GM19025 (cell line): ENCODE measurements around the gene LILRA2.
A peak's percentile ranks its signal among the peaks of the same experiment; 100 is the strongest.
"Not testable (repeated sequence)": the region's sequence is repeated elsewhere in the genome, so short reads cannot be mapped to it uniquely, and the experiment has no call there.

Experiments
- ATAC-seq: cut with Tn5 transposase; IDR thresholded peaks from one replicate; pipeline ENCODE4 v1.9.1; 2021; ENCODE audit warnings: mild to moderate bottlenecking, low read depth, moderate library complexity; ENCODE audit not compliant: unreplicated experiment

Gene LILRA2

GRCh38 chr19:54608205-54608604 lies 34.6 kb downstream of the LILRA2 start:
- ATAC-seq, result no peak

GRCh38 chr19:54608792-54609191 lies 35.2 kb downstream of the LILRA2 start:
- no peak for ATAC-seq

DNA sequence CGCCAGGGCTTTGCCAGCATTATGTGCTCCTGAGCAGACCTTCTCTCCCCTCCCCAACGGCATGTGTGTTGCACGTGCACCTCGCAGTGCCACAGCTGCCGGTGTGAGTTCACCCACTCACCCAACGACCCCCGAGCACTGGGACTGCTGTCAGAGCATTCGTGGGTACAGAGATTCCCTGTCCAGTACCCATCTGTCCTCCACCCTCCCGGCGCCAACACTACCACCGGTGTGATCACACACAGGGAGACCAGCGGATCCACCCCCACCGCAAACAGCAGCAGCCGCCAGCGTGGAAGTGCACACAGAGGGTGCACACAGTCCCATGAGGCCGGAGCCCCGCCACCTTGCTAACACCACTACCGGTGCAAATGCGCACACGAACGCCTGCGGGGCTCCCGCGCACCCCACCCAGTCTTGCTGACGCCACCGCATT lies 35.8 kb downstream of the LILRA2 start:
- no peak for ATAC-seq

DNA sequence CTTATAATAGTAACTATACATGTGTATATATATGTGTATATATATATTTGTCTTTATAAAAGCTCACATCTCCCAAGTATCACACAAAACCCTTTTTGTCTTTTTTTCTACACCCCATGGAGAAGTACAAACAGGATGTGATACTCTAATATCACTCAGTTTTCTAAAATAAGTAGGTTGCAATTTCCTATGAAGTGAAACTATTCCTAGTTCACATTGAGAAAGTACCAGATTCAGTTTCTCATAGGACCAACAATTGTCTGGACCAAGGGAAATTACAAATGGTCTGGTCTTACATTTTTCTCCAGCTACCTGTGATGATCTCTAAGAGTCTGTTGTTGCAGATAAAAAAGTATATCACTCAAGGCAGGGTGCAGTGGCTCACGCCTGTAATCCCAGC lies 38.8 kb downstream of the LILRA2 start:
- no peak for ATAC-seq

GRCh38 chr19:54614726-54615125 lies 41.1 kb downstream of the LILRA2 start:
- ATAC-seq, result no peak

DNA sequence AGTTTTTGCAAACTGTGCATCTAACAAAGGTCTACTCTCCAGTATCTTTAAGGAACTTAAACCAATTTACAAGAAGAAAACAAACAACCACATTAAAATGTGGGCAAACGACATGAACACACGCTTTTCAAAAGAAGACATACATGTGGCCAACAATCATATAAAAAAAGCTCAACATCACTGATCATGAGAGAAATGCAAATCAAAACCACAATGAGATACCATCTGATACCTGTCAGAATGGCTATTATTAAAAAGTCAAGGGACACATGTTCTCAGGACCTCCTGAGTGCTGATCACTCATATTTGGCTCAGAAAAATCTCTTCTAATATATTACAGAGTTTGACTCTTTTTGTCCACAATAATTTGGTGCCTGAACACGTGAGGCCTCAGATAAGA lies 42.5 kb downstream of the LILRA2 start:
- no peak for ATAC-seq

DNA sequence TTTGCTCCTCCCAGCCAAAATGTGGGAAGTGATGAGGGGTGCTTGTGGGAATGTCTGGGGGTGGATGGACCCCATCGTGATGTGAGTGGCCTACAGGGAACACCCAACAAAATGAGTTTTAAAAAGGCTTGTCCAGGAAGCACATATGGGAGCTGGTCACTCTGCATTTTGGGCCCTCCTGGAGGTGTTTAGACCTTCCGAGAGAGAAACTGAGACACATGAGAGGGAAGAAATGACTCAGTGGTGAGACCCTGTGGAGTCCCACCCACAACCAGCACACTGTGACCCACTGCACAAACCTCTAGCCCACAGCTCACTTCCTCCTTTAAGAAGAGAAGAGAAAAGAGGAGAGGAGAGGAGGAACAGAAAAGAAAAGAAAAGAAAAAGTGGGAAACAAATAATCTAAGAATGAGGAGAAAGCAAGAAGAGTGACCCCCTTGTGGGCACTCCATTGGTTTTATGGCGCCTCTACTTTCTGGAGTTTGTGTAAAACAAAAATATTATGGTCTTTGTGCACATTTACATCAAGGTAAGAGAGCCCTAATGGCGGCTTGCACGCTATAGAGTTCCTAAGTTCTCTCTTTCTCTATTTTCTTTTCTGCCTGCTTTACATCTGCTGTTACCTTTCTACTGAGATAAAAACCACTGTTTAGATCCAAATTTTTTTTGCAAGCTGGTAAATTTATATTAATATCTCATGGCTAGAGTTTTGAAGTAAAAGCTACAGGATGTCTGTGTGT lies 43.4 kb downstream of the LILRA2 start:
- ATAC-seq, result peak; percentile 82

DNA sequence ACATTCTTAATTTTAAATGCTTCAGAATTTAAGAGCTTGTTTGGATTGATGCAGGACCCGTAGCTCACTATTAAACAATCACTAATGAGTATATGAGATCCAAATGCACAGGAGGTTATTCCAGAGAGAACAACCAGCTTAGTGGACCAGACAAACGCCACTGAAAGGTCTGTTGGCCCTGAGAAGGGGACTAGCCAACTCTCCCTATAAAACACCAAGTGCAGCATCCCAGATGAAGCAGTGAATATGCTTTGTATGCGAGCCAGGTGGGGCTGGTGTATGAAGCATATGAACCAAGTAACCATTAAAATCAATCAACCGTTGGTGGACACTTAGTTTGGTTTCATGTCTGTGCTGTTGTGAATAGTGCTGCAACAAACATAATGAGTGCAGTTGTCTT lies 46.9 kb downstream of the LILRA2 start:
- ATAC-seq, result no peak

GRCh38 chr19:54622431-54622830 lies 48.8 kb downstream of the LILRA2 start:
- no peak for ATAC-seq

DNA sequence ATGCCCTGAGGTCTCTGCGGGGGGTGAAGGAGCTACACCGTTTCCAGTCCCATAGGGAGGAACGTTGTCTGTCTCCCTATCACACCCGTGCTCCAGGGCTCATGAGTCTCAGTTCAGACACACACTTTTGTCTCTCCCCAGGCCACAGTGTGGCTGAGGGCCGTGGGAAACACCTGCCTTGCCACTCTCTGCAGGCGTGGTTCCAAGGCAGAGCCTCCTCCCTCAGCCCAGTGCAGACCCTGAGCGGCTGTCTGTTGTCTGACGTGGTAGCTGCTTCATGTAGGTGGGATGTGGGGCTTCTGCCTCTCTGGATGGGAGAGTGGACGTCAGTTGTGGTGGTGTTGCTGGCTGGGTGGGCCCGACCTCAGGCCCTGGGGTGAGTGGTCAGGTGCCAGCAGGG lies 50.6 kb downstream of the LILRA2 start:
- ATAC-seq, result not testable (repeated sequence)

DNA sequence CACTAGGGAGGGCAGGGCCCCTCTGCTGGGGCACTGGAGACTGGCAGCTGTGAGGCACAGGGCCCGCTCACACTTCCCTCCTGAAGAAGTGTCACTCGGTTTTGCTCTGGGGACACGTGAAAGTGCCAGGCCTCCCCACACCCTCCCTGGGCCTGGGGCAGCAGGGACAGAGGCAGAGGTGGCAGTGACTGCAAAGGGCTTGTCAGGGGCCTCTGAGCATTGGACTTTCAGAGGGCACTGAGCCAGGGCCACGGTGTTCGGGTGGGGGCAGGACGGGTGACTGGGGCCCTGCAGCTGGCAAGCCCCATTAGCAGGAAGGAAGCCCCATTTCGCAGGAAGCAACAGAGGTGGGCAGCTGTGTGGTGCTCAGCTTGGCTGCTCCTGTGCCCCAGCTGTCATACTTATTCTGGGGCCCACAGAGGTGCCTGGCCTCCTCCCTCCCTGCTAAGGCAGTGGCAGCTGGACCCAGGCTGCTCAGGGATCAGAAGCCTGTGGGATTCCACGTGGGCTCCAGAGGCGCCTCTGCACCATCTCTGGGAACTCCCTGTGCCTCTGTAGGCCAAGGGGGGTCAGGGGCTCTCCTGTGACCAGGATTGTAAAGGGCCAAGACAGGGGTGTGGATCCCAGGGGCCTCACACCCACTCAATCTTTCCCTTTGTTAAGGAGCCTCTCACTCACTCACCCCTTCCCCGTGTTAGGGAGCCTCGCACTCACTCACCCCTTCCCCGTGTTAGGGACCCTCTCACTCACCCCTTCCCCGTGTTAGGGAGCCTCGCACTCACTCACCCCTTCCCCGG lies 51.5 kb downstream of the LILRA2 start:
- not testable (repeated sequence) for ATAC-seq

DNA sequence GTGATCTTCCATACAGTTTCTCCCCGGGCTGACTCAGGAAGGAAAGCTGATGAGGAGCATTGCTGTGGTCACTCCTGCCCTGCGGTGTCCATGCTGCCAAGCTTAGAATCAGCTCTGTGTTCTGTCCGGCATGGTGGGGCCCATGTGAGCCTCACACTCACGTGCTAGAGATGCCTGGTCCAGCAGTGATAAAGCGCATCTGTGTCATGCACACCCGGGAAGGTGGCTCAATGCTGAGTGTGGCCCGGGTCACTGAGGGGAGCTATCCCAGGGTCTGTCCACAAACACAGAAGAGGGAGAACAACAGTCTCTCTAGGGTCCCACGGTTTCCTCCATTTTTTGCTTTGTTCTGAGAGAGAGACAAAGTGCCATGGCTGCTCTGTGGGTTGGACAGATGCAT lies 53.2 kb downstream of the LILRA2 start:
- no peak for ATAC-seq

DNA sequence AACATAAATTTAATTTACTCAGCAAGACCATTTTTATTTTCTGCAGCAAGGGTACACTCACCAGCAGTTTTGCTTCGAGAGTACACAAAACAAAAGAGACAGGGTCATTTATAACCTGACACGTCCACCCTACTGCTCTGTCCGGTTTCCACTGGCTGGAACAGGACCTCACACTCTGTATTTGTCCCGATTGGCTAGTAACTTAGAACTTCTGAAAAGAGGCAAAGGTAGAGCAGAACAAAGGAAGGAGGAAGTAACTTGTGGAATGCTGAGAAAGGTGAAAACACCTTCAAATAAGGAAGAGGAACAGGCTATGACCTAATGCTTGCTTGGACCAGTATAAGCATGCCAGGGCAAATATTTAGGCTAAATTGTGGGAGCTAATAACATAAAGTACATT lies 54.3 kb downstream of the LILRA2 start:
- not testable (repeated sequence) for ATAC-seq

DNA sequence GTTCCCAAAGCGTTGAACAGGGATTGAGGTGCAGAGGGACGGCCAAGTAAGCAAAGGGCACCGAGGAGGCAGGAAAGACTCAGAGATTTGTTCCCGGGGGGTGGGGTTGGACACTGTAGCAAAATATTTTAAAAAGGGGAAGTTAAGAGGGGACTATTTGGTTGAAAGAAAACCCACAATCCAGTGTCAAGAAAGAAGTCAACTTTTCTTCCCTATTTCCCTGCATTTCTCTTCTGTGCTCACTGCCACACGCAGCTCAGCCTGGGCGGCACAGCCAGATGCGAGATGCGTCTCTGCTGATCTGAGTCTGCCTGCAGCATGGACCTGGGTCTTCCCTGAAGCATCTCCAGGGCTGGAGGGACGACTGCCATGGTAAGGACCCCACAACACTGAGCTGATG lies 56.7 kb downstream of the LILRA2 start, which contains the start of gene LILRB1:
TSS of gene LILRB1 (plus strand) at position 223 of the 400 bp plus-strand sequence. CDS start 590 bp downstream, outside the sequence.
- ATAC-seq, result not testable (repeated sequence)

DNA sequence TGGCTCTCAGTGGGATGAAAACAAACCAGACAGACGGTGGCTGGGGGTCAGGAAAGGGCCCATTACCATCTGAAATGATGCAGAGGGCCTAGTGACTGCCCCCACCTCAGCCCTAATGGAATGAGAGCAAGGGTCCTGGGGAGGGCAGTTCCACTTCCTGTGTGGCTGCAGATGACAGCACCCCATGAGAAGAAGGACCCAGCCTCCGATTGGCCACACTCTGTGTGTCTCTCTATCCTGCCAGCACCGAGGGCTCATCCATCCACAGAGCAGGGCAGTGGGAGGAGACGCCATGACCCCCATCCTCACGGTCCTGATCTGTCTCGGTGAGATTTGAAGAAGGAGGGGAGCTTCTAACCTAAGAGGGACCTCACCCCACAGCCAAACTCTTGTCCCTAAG lies 57.2 kb downstream of the LILRA2 start:
- no peak for ATAC-seq

GRCh38 chr19:54631489-54632337 lies 58.1 kb downstream of the LILRA2 start:
- not testable (repeated sequence) for ATAC-seq

GRCh38 chr19:54632517-54632916 lies 58.9 kb downstream of the LILRA2 start:
- ATAC-seq, result not testable (repeated sequence)

DNA sequence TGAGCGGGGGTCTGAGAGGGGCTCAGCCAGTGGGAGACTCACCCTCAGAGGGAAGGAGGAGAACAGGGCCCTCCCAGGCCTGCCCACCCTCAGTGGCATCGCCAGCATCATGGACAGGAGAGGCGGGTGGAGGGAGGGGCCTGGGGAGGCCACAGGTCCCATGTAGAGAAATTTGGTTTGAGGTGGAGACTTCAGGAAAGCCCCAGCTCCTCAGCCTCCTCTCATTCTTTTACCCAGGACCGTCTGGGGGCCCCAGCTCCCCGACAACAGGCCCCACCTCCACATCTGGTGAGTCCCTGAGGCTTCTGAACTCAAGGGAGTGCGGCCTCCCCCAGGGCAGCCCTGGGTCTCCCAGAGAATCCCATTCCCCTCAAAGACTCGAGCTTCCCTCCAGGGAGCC lies 59.8 kb downstream of the LILRA2 start:
- ATAC-seq, result no peak

GRCh38 chr19:54636081-54636480 lies 62.5 kb downstream of the LILRA2 start:
- not testable (repeated sequence) for ATAC-seq

GRCh38 chr19:54638683-54639082 lies 65.1 kb downstream of the LILRA2 start:
- ATAC-seq, result no peak
